Right cardiac atrium (tissue), 5 donors: Measurements from ENCODE around the gene CDX4. TPM values are rescaled to one million over a fixed set of nuclear protein-coding genes. Genes with fewer than 3 reads are reported as not detected.
"Not testable (repeated sequence)": the region's sequence is repeated elsewhere in the genome, so short reads cannot be mapped to it uniquely, and the experiment has no call there.

ENCODE experiments used
- ATAC-seq, 2 donors: fragments of 200-7000 bp; cut with Tn5 transposase; one replicate each; pipeline versions ENCODE4 v1.8.0 to v1.9.1; 2020; ENCODE audit warnings: moderate library complexity in 2 of 2, mild to moderate bottlenecking in 1 of 2
- DNase-seq, 3 donors: peaks; one replicate each; pipeline ENCODE4 v3.0.0-alpha.2; 2020
- H3K27ac ChIP-seq: one replicate; pipeline ENCODE4 v1.5.1; 2013; ENCODE audit warnings: mild to moderate bottlenecking, low read length, control low read depth, moderate library complexity
- H3K27me3 ChIP-seq: one replicate; pipeline ENCODE4 v1.6.1; 2013; ENCODE audit not compliant: control insufficient read depth, insufficient read depth
- H3K4me1 ChIP-seq: one replicate; pipeline ENCODE4 v1.6.1; 2013; ENCODE audit warnings: low read length; ENCODE audit not compliant: control insufficient read depth, insufficient read depth
- H3K4me3 ChIP-seq: one replicate; pipeline ENCODE4 v1.5.1; 2013; ENCODE audit warnings: low read length, control low read depth
- H3K9me3 ChIP-seq: one replicate; pipeline ENCODE4 v1.6.1; 2013; ENCODE audit warnings: low read length; ENCODE audit not compliant: control insufficient read depth
- whole genome bisulfite sequencing: extraction: QIAGEN DNeasy Blood & Tissue Kit; methylation state at CpG from one replicate; pipeline ENCODE4 v1.1.7; 2013; 5-methylcytosine and 5-hydroxymethylcytosine counted together
- intact Hi-C, 4 donors: fragments of 100-400 bp; cut with DNase I; formaldehyde crosslinking; loops; one replicate each; pipeline versions ENCODE4 v1.11.0 to v1.14.0; 2022 to 2023
- polyA plus RNA-seq: library from polyadenylated mRNA; stranded (reverse); fragments of 200-250 nt; gene quantifications from one replicate; pipeline ENCODE4 v1.2.3, GENCODE V29; 2013
- total RNA-seq, 4 donors: library from RNA; stranded (reverse); fragmentation: NEBNext Ultra II Directional; extraction: Animal tissue kit (Norgen Biotek cat#: 25700); gene quantifications; one replicate each; pipeline ENCODE4 v1.2.1, GENCODE V29; 2021
- donor health status: healthy with polysubstance abuse.
- donor health status: DM: no; HTN: yes; CAD: no.
- donor health status: DM: no; HTN: no; CAD: no.
- donor health status: DM: no; HTN: yes; CAD: no; lungs with severe emphysema.
- donor health status: DM: yes; HTN: yes; CAD: no.

CDX4 gene
- total and polyA plus RNA-seq, 5 donors = not detected

DNA sequence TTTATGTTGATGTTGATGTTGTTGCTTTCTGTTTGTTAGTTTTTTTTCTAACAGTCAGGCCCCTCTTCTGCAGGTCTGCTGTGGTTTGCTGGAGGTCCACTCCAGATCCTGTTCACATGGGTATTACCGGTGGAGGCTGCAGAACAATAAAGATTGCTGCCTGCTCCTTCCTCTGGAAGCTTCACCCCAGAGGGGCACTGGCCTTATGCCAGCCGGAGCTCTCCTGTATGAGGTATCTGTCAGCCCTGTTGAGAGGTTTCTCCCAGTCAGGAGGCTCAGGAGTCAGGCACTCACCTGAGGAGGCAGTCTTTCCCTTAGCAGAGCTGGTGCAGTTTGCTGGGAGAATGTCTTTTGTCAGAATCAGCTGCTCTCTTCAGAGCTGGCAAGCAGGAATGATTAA, 34.7 kb downstream of the CDX4 start:
- Histone ChIP-seq H3K9me3 (no peaks in the 10 kb centered on the region), H3K4me3 (no peak overlapping the region), H3K4me1 (no peaks in the 10 kb centered on the region), H3K27me3 (no peaks in the 10 kb centered on the region), H3K27ac (no peak overlapping the region)
- 59% methylated on average over 2 of the region's 2 CpGs for WGBS
- ATAC-seq (no peak), DNase-seq (no peak)
- intact Hi-C loops = no loop called here

DNA sequence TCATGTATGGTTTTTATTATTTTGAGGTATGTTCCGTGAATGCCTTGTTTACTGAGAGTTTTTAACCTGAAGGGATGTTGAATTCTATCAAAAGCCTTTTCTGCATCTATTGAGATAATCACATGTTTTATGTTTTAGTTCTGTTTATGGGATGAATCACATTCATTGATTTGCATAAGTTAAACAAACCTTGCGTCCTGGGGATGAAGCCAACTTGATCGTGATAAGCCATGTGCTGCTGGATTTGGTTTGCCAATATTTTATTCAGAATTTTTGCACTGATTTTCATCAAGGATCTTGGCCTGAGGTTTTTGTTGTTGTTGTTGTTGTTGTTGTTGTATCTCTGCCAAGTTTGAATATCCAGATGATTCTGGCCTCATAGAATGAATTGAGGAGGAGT, 43.8 kb downstream of the CDX4 start:
- Histone ChIP-seq H3K4me3 (no peak overlapping the region), H3K27ac (no peak overlapping the region), H3K4me1 (no peaks in the 10 kb centered on the region), H3K27me3 (no peaks in the 10 kb centered on the region), H3K9me3 (no peaks in the 10 kb centered on the region)
- intact Hi-C loops = no loop called here
- no peak for DNase-seq
- no peak for ATAC-seq
- 71% methylated on average over 3 of the region's 3 CpGs for WGBS

DNA sequence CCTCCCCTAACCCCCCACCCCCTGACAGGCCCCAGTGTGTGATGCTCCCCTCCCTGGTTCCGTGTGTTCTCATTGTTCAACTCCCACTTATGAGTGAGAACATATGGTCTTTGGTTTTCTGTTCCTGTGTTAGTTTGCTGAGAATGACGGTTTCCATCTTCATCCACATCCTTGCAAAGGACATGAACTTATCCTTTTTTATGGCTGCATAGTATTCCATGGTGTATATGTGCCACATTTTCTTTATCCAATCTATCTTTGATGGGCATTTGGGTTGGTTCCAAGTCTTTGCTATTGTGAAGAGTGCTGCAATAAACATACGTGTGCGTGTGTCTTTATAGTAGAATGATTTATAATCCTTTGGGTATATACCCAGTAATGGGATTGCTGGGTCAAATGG, 45.3 kb downstream of the CDX4 start:
- H3K9me3 ChIP-seq, DNase-seq, H3K27me3 ChIP-seq, H3K4me3 ChIP-seq, H3K27ac ChIP-seq, intact Hi-C loops, ATAC-seq, H3K4me1 ChIP-seq: not testable (repeated sequence)
- 91% methylated on average over 4 of the region's 4 CpGs for WGBS

Other genes with a start within 250 kb of the CDX4 start
- gene NAP1L2, start 232.2 kb upstream of the CDX4 start, total RNA-seq = 10 to 100 TPM in 2 of 4 donors, 1 to 10 TPM in 2; 8.9 to 18.8 (median 11.3) TPM
- 8.6 TPM for gene NAP1L2, start 232.2 kb upstream of the CDX4 start, polyA plus RNA-seq
- gene CHIC1, start 116.1 kb downstream of the CDX4 start, total RNA-seq = 10 to 100 TPM; 12.0 to 14.0 (median 13.3) TPM
- 4.8 TPM for gene CHIC1, start 116.1 kb downstream of the CDX4 start, polyA plus RNA-seq